ENCODE data around the gene GPR157. TPM values are rescaled to one million over a fixed set of nuclear protein-coding genes. Genes with fewer than 3 reads are reported as not detected.
"Not testable (repeated sequence)": the region's sequence is repeated elsewhere in the genome, so short reads cannot be mapped to it uniquely, and the experiment has no call there.

GPR157 gene
- total RNA-seq, 1 experiment from 2014 or later: not detected

- Histone ChIP-seq H4K20me1 (ENCODE audit: insufficient read depth, low read depth, low read length) (no peaks in the 10 kb centered on the region), H2AFZ (ENCODE audit: low read length) (no peak overlapping the region), H3K9me3 (ENCODE audit: low read length) (no peaks in the 10 kb centered on the region), H3K27ac (ENCODE audit: low read length) (no peak overlapping the region), H3K9me2 (replicated peaks; ENCODE audit: insufficient read depth, low read length) (no peaks in the 10 kb centered on the region), H3K4me2 (ENCODE audit: low read depth, low read length, poor library complexity, severe bottlenecking) (no peak overlapping the region), H3K4me1 (ENCODE audit: low read length) (no peaks in the 10 kb centered on the region), H3K27me3 (ENCODE audit: low read length) (no peaks in the 10 kb centered on the region), H3K9ac (ENCODE audit: low read length) (no peak overlapping the region), H3K4me3 (ENCODE audit: low read length) (no peak overlapping the region), H3K79me2 (ENCODE audit: low read length) (no peaks in the 10 kb centered on the region), H3K36me3 (ENCODE audit: insufficient read depth, low read length) (no peaks in the 10 kb centered on the region)
- no peak for DNase-seq
Measured at GRCh38 chr1:9151328-9151860, 22.5 kb upstream of the GPR157 start.

DNA sequence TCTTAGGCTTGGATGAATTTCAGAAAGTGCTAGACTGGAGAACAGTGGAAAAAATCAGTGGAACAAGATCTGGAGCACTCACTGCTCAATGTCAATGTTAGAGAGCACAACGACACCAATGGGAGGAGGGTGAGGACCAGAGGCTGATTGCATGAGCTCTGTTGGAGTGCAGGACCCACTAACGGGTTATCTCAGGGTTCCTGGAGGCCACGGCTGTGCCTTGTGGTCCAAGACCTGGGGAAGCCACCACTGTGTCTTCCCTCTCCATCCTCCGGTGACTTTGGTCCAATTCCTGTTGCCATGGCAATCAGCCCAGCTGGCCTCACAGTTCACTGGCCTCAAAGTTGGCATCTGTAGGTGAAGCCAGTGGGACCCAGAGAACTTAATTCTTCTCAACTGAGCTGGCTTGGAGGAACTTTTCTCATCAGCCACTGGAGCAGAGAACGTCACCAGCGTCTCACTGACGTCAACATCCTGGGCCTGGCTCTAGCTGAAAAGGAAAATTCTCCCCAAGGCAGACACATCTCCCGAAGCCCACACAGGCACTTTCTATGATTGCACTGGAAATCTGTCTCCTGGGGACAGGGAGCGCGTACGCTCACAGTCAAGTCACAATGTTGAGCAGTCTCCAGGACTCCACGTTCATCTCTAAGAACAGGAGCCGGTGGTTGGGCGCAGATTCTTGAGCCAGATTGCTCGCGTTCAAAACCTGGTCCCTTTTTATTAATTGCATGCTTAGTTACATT, 21.9 kb upstream of the GPR157 start:
- Histone ChIP-seq H3K9me2 (replicated peaks; ENCODE audit: insufficient read depth, low read length) (no peaks in the 10 kb centered on the region), H3K4me2 (ENCODE audit: low read depth, low read length, poor library complexity, severe bottlenecking) (no peak overlapping the region), H3K9me3 (ENCODE audit: low read length) (no peaks in the 10 kb centered on the region), H3K9ac (ENCODE audit: low read length) (no peak overlapping the region), H3K4me3 (ENCODE audit: low read length) (no peak overlapping the region), H2AFZ (ENCODE audit: low read length) (no peak overlapping the region), H3K27ac (ENCODE audit: low read length) (no peak overlapping the region), H3K36me3 (ENCODE audit: insufficient read depth, low read length) (no peaks in the 10 kb centered on the region), H4K20me1 (ENCODE audit: insufficient read depth, low read depth, low read length) (no peaks in the 10 kb centered on the region), H3K4me1 (ENCODE audit: low read length) (no peaks in the 10 kb centered on the region), H3K79me2 (ENCODE audit: low read length) (no peaks in the 10 kb centered on the region), H3K27me3 (ENCODE audit: low read length) (no peaks in the 10 kb centered on the region)
- DNase-seq: no peak

- Histone ChIP-seq H3K36me3 (ENCODE audit: insufficient read depth, low read length) (no peaks in the 10 kb centered on the region), H3K9me3 (ENCODE audit: low read length) (no peaks in the 10 kb centered on the region), H3K4me3 (ENCODE audit: low read length) (no peak overlapping the region), H2AFZ (ENCODE audit: low read length) (no peak overlapping the region), H4K20me1 (ENCODE audit: insufficient read depth, low read depth, low read length) (no peaks in the 10 kb centered on the region), H3K9ac (ENCODE audit: low read length) (no peak overlapping the region), H3K9me2 (replicated peaks; ENCODE audit: insufficient read depth, low read length) (no peaks in the 10 kb centered on the region), H3K27me3 (ENCODE audit: low read length) (no peaks in the 10 kb centered on the region), H3K79me2 (ENCODE audit: low read length) (no peaks in the 10 kb centered on the region), H3K4me1 (ENCODE audit: low read length) (no peaks in the 10 kb centered on the region), H3K27ac (ENCODE audit: low read length) (no peak overlapping the region), H3K4me2 (ENCODE audit: low read depth, low read length, poor library complexity, severe bottlenecking) (no peak overlapping the region)
- no peak for DNase-seq
Measured at GRCh38 chr1:9149837-9150581, 21.1 kb upstream of the GPR157 start.

GRCh38 chr1:9149151-9149550, 20.2 kb upstream of the GPR157 start:
- H4K20me1 ChIP-seq (ENCODE audit: insufficient read depth, low read depth, low read length): no peaks in the 10 kb centered on the region
- DNase-seq: no peak
- no peak overlapping the region for H2AFZ ChIP-seq (ENCODE audit: low read length)
- no peaks in the 10 kb centered on the region for H3K9me3 ChIP-seq (ENCODE audit: low read length)
- no peaks in the 10 kb centered on the region for H3K4me1 ChIP-seq (ENCODE audit: low read length)
- no peaks in the 10 kb centered on the region for H3K79me2 ChIP-seq (ENCODE audit: low read length)
- no peaks in the 10 kb centered on the region for H3K36me3 ChIP-seq (ENCODE audit: insufficient read depth, low read length)
- no peak overlapping the region for H3K4me3 ChIP-seq (ENCODE audit: low read length)
- H3K27me3 ChIP-seq (ENCODE audit: low read length): no peaks in the 10 kb centered on the region
- H3K27ac ChIP-seq (ENCODE audit: low read length): no peak overlapping the region
- no peak overlapping the region for H3K9ac ChIP-seq (ENCODE audit: low read length)
- H3K4me2 ChIP-seq (ENCODE audit: low read depth, low read length, poor library complexity, severe bottlenecking): no peak overlapping the region
- H3K9me2 ChIP-seq (replicated peaks; ENCODE audit: insufficient read depth, low read length): no peaks in the 10 kb centered on the region

DNA sequence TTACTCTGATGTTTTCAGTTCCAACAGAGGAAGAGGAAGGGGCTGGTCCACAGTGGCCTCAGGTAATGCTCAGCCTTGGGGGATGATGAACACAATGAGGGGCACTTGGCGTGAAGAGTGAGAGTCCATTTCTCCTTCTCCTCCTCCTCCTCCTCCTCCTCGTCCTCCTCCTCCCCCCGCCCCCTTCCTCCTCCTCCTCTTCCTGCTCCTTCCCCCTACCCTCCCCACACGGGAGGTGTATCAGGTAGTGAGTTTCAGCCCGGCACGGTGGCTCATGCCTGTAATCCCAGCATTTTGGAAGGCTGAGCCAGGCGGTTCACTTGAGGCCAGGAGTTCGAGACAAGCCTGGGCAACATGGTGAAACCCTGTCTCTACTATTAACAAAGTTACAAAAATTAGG, 17.3 kb upstream of the GPR157 start:
- no peak overlapping the region for H3K4me2 ChIP-seq (ENCODE audit: low read depth, low read length, poor library complexity, severe bottlenecking)

DNA sequence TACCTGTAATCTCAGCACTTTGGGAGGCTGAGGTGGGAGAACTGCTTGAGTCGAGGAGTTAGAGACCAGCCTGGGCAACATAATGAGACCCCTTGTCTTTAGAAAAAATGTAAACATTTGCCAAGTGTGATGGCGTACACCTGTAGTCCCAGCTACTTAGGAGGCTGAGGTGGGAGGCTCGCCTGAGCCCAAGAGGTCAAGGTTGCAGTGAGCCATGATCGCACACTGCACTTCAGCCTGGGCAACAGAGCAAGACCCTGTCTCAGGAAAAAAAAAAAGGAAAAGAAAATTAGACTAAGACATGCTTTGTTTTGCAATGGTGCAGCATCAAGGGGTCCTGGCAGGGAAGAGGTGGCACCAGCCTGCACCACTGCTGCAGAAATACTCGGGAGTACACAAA, 16.8 kb upstream of the GPR157 start:
- H2AFZ ChIP-seq (ENCODE audit: low read length): no peak overlapping the region
- DNase-seq: no peak
- H3K36me3 ChIP-seq (ENCODE audit: insufficient read depth, low read length): no peaks in the 10 kb centered on the region
- H3K27me3 ChIP-seq (ENCODE audit: low read length): no peaks in the 10 kb centered on the region
- no peak overlapping the region for H3K4me3 ChIP-seq (ENCODE audit: low read length)
- no peaks in the 10 kb centered on the region for H4K20me1 ChIP-seq (ENCODE audit: insufficient read depth, low read depth, low read length)
- no peak overlapping the region for H3K4me2 ChIP-seq (ENCODE audit: low read depth, low read length, poor library complexity, severe bottlenecking)
- H3K27ac ChIP-seq (ENCODE audit: low read length): no peak overlapping the region
- H3K9me2 ChIP-seq (replicated peaks; ENCODE audit: insufficient read depth, low read length): no peaks in the 10 kb centered on the region
- no peaks in the 10 kb centered on the region for H3K79me2 ChIP-seq (ENCODE audit: low read length)
- no peaks in the 10 kb centered on the region for H3K9me3 ChIP-seq (ENCODE audit: low read length)
- no peak overlapping the region for H3K9ac ChIP-seq (ENCODE audit: low read length)
- no peaks in the 10 kb centered on the region for H3K4me1 ChIP-seq (ENCODE audit: low read length)

More for the DNA sequence above, 17.3 kb upstream of the GPR157 start:
- H3K9me2 ChIP-seq (replicated peaks; ENCODE audit: insufficient read depth, low read length): no peaks in the 10 kb centered on the region
- no peak overlapping the region for H3K4me3 ChIP-seq (ENCODE audit: low read length)
- no peaks in the 10 kb centered on the region for H3K9me3 ChIP-seq (ENCODE audit: low read length)
- DNase-seq: no peak
- no peak overlapping the region for H3K9ac ChIP-seq (ENCODE audit: low read length)
- no peaks in the 10 kb centered on the region for H3K36me3 ChIP-seq (ENCODE audit: insufficient read depth, low read length)
- H3K27ac ChIP-seq (ENCODE audit: low read length): no peak overlapping the region
- no peaks in the 10 kb centered on the region for H3K4me1 ChIP-seq (ENCODE audit: low read length)
- no peaks in the 10 kb centered on the region for H3K27me3 ChIP-seq (ENCODE audit: low read length)
- no peaks in the 10 kb centered on the region for H3K79me2 ChIP-seq (ENCODE audit: low read length)
- no peak overlapping the region for H2AFZ ChIP-seq (ENCODE audit: low read length)
- H4K20me1 ChIP-seq (ENCODE audit: insufficient read depth, low read depth, low read length): no peaks in the 10 kb centered on the region

GRCh38 chr1:9145021-9145668, 16.2 kb upstream of the GPR157 start:
- no peak for DNase-seq
- Histone ChIP-seq H3K4me2 (ENCODE audit: low read depth, low read length, poor library complexity, severe bottlenecking) (no peak overlapping the region), H4K20me1 (ENCODE audit: insufficient read depth, low read depth, low read length) (no peaks in the 10 kb centered on the region), H3K4me1 (ENCODE audit: low read length) (no peaks in the 10 kb centered on the region), H3K9me2 (replicated peaks; ENCODE audit: insufficient read depth, low read length) (no peaks in the 10 kb centered on the region), H3K4me3 (ENCODE audit: low read length) (no peak overlapping the region), H3K36me3 (ENCODE audit: insufficient read depth, low read length) (no peaks in the 10 kb centered on the region), H3K27me3 (ENCODE audit: low read length) (no peaks in the 10 kb centered on the region), H3K9me3 (ENCODE audit: low read length) (no peaks in the 10 kb centered on the region), H3K27ac (ENCODE audit: low read length) (no peak overlapping the region), H3K9ac (ENCODE audit: low read length) (no peak overlapping the region), H2AFZ (ENCODE audit: low read length) (no peak overlapping the region), H3K79me2 (ENCODE audit: low read length) (no peaks in the 10 kb centered on the region)

- H3K9ac ChIP-seq (ENCODE audit: low read length); DNase-seq; H3K9me3 ChIP-seq (ENCODE audit: low read length); H3K36me3 ChIP-seq (ENCODE audit: insufficient read depth, low read length); H3K27ac ChIP-seq (ENCODE audit: low read length); H3K27me3 ChIP-seq (ENCODE audit: low read length); H2AFZ ChIP-seq (ENCODE audit: low read length); H3K4me3 ChIP-seq (ENCODE audit: low read length); H4K20me1 ChIP-seq (ENCODE audit: insufficient read depth, low read depth, low read length); H3K9me2 ChIP-seq (replicated peaks; ENCODE audit: insufficient read depth, low read length); H3K4me1 ChIP-seq (ENCODE audit: low read length); H3K79me2 ChIP-seq (ENCODE audit: low read length); H3K4me2 ChIP-seq (ENCODE audit: low read depth, low read length, poor library complexity, severe bottlenecking): not testable (repeated sequence)
Measured at GRCh38 chr1:9144494-9144893, 15.6 kb upstream of the GPR157 start.

Data from Karpas-422 (cell line).